HL-60/S4 (cell line): ENCODE data around the gene OGFOD3.
"Not testable (repeated sequence)": the region's sequence is repeated elsewhere in the genome, so short reads cannot be mapped to it uniquely, and the experiment has no call there.

Source experiments
- in situ Hi-C: fragments of 300-500 bp; cut with MboI; formaldehyde crosslinking; loops from 2 replicates; pipeline ENCODE4 v1.14.3; 2022; ENCODE audit warnings: low sequenced_read_pairs

The OGFOD3 gene

DNA sequence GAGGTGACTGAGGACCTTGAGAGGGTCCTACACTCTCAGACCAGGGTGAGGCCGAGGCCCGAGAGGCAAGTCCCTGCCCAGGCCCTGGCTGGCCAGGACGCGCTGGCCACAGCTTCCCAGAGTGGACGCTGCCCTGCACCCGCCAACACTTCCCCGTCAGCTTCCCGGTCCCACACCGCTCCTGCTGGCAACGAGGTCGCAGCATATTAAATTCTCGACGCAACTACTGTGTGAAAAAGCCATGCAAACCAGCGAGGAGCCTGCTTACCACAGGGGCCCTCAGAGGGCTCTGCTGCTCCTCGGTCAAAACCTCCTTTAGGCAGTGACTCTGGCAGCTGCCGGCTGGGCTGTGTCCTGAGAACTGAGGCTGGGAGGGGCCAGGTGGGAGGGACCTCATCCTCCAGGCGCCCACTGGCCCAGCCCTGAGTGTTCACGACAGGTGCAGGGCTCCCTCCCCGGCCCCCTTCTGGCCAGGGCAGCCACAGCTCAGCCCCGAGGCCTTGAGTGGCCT lies 61.5 kb downstream of the OGFOD3 start:
- in situ Hi-C loops, result loop anchor here (10.0 kb wide), 1 partner anchor 408 kb away; no protein-coding TSS in a partner anchor

DNA sequence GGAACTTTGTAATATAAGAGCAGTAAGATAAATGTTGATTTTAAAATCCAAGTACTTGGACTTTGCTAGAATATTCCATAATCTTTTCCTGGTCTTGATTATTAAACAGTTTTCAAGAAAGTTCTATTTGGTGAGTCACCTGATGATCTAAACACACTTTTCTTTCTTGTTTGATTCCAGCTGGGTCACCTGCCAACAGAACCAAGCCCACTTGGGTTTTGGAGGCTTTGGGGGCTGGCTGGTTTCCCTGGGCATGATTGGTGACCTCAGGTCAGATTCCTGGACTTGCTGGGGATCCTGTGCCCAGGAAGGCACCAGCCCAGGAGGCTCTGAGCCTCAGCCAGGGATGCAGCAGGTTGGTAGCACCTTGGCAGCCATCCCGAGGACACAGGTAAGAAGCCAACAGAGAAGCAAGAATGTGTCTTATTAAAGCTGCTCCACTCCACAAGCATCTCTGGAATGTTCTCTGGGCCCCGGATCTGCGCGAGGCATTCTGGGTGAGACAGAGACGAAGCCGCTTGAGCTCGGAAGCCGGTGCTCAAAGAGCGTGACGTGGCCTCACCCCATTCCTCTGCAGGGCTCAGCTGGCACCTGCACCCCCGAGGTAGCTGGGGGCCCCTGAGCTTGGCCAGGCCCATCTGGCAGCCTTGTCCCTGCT lies 62.5 kb downstream of the OGFOD3 start:
- in situ Hi-C loops, result loop anchor here (10.0 kb wide), 1 partner anchor 409 kb away; no protein-coding TSS in a partner anchor

DNA sequence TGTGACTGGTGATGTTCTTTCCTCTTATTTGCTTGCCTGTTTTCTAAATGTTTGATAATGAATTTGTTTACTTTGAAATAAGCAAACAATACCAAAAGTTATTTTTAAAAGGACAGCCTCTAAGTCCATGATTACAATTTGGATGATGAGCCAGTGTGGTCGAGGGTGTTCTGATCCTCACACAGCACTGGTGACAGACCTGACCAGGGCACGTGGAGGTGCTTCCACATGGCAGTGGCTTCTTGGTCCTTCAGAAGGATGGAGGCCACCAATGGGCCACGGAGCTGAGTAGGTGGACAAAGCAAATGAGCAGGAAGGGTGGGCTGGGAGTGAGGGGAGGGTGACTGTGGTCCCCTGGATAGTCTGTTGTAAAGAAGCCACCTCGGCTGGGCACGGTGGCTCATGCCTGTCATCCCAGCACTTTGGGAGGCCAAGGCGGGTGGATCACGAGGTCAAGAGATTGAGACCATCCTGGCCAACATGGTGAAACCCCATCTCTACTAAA lies 63.5 kb downstream of the OGFOD3 start:
- in situ Hi-C loops, result loop anchor here (10.0 kb wide), 1 partner anchor 410 kb away; no protein-coding TSS in a partner anchor

DNA sequence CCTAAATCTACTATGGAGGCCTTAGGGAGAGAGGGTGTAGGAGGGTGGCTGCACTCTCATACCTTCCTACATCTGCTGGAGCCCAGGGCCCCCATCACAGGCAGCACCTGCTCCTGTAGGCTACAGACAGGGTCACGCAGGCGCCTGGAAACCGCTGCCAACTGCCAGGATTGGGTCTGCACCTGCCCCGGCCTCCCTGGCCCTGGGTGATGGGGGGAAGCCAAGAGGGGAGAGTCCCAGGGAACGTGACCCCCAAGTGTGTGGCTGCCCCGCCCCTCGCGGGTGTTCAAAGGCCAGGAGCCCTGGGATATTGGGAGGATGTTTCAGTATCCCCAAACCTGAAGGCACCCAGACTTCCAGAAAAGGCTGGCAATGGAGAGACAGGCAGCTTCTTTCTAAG lies 64.9 kb downstream of the OGFOD3 start:
- in situ Hi-C loops, result loop anchor here (10.0 kb wide), 1 partner anchor 411 kb away; no protein-coding TSS in a partner anchor

DNA sequence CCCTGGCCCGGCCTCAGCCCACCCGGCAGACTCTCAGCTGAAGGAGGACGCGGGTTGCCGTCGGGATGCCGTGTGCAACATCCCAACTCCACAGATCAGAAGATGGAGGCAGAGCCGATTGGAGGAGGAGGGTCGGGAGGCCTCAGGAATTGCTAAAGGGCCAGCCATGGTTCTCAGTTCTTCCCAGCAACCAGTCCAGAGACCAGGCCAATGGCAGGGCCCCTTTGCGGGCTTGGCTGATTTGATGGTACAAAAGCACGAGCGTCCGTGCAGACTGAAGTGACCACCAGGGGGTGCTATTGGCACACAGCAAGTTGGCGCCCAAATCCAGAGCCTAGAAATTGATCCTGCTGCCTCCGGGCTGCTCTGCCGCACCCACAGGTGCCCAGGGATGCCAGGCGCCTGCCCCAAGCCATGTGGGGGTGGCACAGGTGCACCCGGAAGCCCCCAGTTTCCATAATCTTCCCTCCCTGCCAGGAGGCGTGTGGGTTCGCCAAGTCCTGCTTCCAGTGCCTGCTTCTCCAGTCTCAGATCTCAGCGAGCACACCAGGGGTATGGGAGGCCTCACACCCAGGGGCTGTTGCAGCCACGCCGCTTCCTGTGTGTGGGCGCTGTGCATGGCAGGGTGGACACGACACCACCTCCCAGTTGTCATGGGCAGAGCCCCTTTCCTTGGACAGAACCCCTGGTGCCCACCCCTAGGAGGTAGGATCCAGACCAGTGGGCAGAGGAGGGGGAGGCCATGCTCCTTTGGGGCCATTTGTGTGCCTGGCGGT lies 66.5 kb downstream of the OGFOD3 start:
- in situ Hi-C loops, result loop anchor here (10.0 kb wide), 1 partner anchor 413 kb away; no protein-coding TSS in a partner anchor

DNA sequence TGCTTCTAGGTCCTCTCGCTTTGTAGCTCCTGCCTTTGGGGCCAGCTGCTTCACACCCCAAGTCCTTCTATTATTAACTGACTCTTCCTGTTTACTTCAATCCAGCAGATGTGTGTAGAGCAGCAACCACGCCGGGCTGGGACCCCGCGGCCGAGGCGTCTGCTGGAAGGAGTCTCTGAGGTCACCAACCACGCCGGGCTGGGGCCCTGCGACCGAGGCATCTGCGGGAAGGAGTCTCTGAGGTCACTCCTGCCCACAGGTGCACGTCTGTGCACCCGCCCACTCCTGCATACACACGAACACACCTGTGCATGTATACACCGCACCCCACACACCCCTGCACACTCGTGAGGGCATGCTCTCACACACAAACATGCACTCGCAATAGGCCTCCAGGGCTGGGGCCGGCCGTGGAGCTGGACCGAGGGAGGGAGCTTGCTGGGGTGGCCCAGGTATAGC lies 67.1 kb downstream of the OGFOD3 start:
- in situ Hi-C loops, result loop anchor here (10.0 kb wide), 1 partner anchor 414 kb away; no protein-coding TSS in a partner anchor

DNA sequence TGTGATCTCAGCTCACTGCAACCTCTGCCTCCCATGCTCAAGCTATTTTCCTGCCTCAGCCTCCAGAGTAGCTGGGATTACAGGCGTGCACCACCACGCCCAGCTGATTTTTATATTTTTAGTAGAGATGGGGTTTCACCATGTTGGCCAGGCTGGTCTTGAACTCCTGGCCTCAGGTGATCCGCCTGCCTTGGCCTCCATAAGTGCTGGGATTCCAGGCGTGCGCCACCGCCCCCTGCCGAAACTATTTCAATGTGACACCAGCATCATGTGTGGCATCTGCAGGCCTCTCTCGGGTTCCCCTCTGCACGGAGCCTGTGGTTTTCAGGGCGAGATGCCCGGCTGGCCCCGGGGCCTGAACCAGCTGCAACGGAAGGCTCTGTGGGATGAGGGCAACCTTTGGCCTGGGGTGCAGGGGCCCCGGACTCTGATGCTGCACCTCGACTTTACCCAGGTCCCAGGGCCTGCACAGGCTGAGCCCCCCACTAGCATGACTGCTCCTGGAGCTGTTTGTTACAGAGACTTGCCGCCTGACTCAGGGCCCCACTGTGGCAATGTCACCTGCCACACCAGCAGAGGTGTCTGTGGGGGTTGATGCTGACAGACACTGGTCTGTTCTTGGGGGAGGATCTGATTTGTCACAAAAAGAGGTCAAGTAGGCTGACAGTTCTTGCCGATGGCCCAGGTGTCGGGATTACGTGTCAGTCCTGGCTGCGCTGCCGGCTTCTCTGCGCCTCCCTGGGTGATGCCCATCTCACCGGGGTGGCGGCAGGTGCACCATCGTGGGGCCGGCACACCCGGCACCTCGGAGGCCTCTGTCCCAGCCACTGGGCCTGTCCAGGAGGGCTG lies 68.0 kb downstream of the OGFOD3 start:
- in situ Hi-C loops, result loop anchor here (10.0 kb wide), 1 partner anchor 414 kb away; no protein-coding TSS in a partner anchor

DNA sequence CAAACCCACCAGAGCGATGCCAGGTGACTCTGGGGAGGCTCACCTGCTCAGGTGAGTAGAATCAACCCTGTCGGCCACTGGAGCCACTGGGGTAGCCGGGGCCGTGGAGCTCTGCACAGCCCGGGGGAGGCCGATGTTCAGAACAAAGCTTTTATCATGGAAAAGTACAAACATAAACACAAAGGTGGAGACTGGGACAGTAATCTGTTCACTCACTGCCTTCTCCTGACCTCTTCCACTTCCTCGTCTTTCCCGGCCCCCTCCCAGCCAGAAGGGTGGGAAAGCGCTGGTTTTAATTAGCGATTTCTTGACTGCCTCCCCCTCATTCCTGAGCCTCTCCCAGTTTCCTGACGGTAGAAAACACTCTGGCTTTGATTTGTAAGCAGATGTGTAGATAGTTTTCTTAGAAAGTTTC lies 69.1 kb downstream of the OGFOD3 start:
- in situ Hi-C loops, result no loop called here

DNA sequence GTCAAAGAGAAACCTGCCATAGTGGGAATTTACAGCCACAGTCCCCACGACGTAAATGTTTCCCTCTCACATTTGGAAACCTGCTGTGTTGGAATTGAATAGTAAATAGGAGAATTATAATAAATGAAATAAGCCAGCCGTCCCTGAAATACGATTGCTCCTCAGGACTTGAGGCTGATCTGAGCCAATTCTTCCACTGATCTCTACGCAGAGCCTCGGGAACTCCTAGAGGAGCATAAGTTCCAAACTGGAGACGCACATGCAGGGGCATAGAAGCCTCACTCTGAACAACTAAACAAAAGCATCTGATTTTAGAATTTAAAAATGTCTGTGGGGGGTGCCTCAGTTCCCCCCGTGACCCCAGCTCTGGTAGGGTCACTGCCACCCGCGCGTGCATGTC lies 69.5 kb downstream of the OGFOD3 start:
- in situ Hi-C loops, result no loop called here

DNA sequence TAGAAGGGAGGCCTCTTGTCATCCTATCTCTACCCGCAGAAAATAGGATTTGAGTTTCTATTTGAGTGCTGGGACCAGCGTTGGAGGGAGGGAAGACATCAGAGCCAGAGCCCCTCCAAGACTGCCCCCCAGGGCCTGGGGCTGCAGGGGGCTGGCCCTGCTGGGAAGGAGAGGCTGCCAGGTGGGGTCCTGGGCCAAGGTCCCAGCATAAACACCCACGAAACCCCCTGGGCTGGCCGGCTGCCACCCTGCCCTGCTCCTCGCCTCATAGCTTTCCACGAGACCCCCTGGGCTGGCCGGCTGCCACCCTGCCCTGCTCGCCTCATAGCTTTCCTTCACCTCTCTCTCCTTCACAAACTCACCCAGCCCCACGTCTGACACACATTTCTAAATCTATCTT lies 70.0 kb downstream of the OGFOD3 start:
- in situ Hi-C loops, result no loop called here

DNA sequence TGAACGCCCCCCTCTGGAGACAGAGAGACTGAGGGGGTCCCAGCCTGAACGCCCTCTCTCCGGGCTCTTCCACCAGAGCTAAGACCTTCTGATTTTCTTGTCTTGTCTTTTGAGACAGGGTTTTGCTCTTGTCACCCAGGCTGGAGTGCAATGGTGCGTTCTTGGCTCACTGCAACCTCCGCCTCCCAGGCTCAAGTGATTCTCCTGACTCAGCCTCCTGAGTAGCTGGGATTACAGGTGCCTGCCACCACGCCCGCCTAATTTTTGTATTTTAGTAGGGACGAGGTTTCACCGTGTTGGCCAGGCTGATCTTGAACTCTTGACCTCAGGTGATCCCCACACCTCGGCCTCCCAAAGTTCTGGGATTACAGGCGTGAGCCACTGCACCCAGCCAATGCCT lies 70.4 kb downstream of the OGFOD3 start:
- in situ Hi-C loops, result not testable (repeated sequence)

DNA sequence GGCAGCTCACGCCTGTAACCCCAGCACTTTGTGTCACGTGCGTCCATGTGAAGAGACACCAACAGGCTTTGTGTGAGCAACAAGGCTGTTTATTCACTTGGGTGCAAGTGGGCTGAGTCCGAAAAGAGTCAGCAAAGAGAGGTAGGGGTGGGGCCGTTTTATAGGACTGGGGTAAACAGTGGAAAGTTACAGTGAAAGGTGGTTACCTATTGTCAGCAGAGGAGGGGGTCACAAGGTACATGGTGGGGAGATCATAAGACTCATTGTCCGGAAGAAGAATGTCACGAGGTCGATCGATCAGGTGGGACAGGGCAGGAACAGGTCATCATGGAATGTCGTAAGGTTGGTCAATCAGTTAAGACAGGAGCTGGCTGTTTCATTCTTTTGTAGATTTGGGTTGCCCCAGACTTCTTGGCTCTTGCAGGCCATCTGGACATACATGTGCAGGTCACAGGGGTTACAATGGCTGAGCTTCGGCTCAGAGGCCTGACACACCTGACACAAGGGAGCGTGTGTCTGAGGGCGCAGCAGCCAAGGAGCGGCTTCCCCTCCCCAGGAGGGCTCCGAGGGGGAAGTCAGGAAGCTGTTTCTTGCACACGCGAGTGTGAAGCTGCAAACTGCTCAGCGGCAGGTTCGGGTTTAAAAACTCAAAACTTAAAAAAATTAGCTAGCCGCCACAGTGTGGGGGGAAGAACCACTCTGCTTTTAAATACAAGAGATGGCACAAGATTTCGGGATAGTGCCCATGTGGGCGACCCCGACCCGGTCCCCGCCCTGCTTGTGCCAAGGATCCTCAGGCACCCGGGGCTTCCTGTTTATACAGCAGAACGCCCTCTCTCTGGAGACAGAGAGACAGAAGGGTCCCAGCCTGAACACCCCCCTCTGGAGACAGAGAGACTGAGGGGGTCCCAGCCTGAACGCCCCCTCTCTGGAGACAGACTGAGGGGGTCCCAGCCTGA lies 71.8 kb downstream of the OGFOD3 start:
- in situ Hi-C loops, result no loop called here

DNA sequence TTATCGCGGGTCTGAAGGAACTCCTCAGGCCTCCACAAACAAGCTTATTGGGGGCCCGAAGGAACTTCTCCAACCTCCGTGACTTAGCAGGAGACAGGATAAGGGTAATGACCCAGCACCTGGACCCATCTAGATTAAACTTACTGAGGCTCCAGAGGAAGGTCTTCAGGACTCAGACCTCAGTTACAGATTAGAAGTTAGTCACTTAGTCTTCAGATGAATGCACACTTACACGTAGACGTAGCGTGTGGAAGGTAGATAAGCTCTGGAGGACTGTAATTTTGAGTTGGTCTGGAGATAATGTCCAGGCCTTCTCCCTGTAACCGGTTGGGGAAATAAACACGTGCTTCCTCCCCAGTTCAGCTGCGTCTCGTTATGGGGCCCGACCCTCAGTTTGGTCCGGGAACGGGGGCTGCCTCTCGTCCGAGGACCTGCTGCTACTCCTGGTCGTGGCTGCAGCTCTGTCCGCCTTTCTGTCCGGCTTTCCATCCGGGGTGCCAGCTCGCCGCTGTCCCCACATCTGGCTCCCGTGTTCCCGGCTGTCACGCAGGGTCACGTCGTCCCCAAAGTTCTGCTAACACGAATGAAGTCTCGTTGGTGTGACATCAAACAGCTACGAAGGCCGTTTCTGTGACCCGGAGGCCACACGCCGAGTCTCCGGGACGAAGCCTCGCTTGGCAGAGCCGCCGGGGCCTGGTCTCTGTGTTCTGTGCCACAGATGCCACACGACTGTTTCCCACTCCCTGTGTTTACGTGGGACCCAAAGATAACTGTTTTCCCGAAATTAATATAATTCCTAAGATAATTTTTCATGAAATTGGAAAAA lies 73.0 kb downstream of the OGFOD3 start:
- in situ Hi-C loops, result no loop called here

DNA sequence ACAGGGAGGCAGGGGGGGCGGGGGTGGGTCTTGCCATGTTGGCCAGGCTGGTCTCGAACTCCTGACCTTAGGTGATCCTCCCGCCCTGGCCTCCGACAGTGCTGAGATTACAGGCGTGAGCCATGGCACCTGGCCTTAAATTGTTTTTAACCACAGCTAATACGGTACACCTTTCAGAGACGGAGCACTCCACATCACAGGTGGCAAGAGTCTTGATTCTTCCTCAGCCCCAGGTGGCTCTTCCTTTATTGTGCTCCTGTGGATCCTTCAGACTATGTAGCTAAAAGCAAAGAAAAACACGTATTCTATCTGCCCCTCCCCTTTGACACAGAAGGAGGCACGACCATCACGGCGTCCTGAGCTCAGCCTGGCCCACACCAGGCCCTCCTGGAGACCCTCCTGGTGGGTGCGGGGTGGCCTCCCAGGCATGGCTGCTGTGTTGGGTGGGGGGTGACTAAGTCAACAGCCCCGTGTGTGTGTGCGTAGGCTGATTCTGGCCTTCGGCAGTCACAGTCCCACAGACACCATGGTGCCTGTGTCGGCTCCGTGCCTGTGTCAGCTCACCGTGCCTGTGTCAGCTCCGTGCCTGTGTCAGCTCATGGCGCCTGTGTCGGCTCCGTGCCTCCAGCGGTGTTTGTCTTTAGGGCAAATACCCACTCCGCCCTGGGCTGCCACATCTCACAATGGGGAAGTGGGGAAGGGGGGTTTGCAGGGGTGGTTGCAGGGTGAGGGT lies 74.0 kb downstream of the OGFOD3 start:
- in situ Hi-C loops, result no loop called here

DNA sequence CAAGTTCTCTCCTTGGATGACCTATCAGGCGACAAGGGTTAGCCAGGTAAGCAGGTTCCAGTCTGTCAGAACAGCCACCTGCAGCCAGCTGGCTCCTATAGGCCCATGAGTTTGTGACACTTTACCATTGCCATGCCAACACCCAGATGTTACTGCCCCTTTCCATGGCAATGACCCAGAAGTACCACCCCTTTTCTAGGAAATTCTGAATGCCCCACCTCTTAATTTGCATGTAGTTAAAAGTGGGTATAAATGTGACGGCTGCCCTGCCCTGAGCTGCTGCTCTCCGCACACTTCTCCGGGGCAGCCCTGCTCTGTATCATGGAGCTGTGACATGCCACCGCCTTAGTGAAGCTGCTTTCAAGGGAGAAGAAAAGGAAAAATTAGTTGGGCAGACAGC lies 74.8 kb downstream of the OGFOD3 start:
- in situ Hi-C loops, result no loop called here

DNA sequence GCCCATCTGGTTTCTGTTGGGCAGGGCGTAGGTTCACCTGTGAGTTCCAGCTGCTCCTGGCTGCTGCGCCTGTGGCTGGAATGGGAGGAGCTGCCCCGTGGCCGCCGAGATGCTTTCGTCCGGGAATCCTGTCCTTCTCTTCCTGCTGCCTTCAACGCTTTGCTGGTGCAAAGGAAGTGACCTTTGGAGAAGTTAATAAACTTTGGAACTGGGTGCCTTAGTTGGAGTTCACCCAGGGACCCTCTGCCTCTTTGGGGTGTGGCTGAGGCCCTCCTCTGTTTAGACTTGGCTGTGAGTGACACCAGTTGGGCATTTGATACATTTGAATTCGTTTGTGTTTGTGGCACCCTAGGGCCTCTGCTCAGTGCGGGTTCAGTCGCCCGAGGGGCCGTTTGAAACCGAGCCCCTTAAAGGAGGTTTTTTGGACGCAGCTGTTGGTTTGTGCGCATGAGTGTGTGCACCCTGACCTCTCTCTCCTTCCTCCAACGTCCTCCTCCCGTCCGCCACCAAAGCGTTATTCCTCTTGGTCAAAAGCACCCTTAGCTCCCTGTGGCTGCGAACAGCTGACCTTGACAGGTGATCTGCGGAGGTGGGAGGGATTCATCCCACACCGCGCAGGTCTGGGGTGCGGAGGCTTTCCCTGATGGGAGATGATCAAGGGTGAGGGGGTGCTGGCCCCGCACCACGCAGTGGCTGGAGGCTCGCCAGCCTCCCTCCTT lies 75.9 kb downstream of the OGFOD3 start:
- in situ Hi-C loops, result no loop called here
